GM21526 (cell line): ENCODE measurements around the gene ELMO2.
"Not testable (repeated sequence)": the region's sequence is repeated elsewhere in the genome, so short reads cannot be mapped to it uniquely, and the experiment has no call there.

Source experiments
- ATAC-seq: cut with Tn5 transposase; IDR thresholded peaks from one replicate; pipeline ENCODE4 v1.9.1; 2021; ENCODE audit warnings: moderate library complexity; ENCODE audit not compliant: unreplicated experiment, low FRiP score

ELMO2 gene

GRCh38 chr20:46406986-46407670, 713 bp upstream of the ELMO2 start:
- ATAC-seq = peak; percentile 41

- no peak for ATAC-seq
Measured at GRCh38 chr20:46402331-46402811, 4.0 kb downstream of the ELMO2 start.

- ATAC-seq = no peak
Measured at GRCh38 chr20:46401478-46401860, 4.9 kb downstream of the ELMO2 start.

GRCh38 chr20:46400828-46401477, 5.5 kb downstream of the ELMO2 start:
- no peak for ATAC-seq

GRCh38 chr20:46400253-46400652, 6.2 kb downstream of the ELMO2 start:
- ATAC-seq = no peak

GRCh38 chr20:46399401-46399800, 7.0 kb downstream of the ELMO2 start:
- ATAC-seq = no peak

GRCh38 chr20:46398963-46399362, 7.5 kb downstream of the ELMO2 start:
- ATAC-seq = no peak

- no peak for ATAC-seq
Measured at GRCh38 chr20:46396052-46396740, 10.2 kb downstream of the ELMO2 start.

GRCh38 chr20:46394872-46395760, 11.3 kb downstream of the ELMO2 start:
- no peak for ATAC-seq

GRCh38 chr20:46393967-46394366, 12.4 kb downstream of the ELMO2 start:
- no peak for ATAC-seq

- no peak for ATAC-seq
Measured at GRCh38 chr20:46388937-46389336, 17.5 kb downstream of the ELMO2 start.

- ATAC-seq = no peak
Measured at GRCh38 chr20:46388201-46388836, 18.1 kb downstream of the ELMO2 start.

GRCh38 chr20:46387054-46387453, 19.4 kb downstream of the ELMO2 start:
- ATAC-seq = not testable (repeated sequence)

GRCh38 chr20:46378412-46379009, 27.9 kb downstream of the ELMO2 start:
- ATAC-seq = no peak

GRCh38 chr20:46377518-46377917, 28.9 kb downstream of the ELMO2 start:
- no peak for ATAC-seq

GRCh38 chr20:46376196-46376785, 30.1 kb downstream of the ELMO2 start:
- no peak for ATAC-seq

- no peak for ATAC-seq
Measured at GRCh38 chr20:46375771-46376170, 30.6 kb downstream of the ELMO2 start.

- ATAC-seq = no peak
Measured at GRCh38 chr20:46374383-46374782, 32.0 kb downstream of the ELMO2 start.

GRCh38 chr20:46371656-46372055, 34.8 kb downstream of the ELMO2 start:
- no peak for ATAC-seq
